ENCODE data around the gene DSTYK.

The DSTYK gene

GRCh38 chr1:205192287-205192686 is 19.2 kb downstream of the DSTYK start:
- in situ Hi-C loops (cut with HindIII; ENCODE audit: low pct_ligation_motif_present, low sequenced_read_pairs): no loop called here
- Histone ChIP-seq H3K27ac (no peak overlapping the region), H3K4me3 (ENCODE audit: low read depth, low read length) (no peak overlapping the region), H3K36me3 (replicated peaks) (no peaks in the 10 kb centered on the region), H3K27me3 (replicated peaks) (no peaks in the 10 kb centered on the region)
- DNase-seq: no peak
- no peak for TF ChIP-seq CTCF (IDR thresholded peaks at IDR 0.05; ENCODE audit: low read depth, low read length, missing control alignments)

DNA sequence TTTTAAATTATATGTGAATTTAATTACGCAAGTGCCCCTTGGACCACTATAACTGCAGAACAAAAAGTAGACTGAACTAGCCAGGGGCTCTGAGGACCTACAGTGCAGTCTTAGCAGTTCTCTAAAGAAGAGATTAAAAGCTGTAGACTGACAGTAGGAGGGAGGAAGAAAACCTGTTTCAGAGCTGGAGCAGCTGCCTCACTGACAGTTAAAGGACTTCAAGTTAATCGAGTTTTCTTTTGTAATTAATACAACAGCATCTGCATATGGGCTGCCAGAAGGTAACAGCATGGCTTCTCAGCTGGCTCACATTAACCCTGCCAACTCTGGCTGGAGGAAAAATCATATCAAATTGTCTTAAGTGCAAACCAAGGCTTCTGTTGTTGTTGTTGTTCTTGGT is 19.9 kb downstream of the DSTYK start:
- H3K27ac ChIP-seq: no peak overlapping the region
- in situ Hi-C loops (cut with HindIII; ENCODE audit: low pct_ligation_motif_present, low sequenced_read_pairs): no loop called here
- no peak for TF ChIP-seq CTCF (IDR thresholded peaks at IDR 0.05; ENCODE audit: low read depth, low read length, missing control alignments)
- DNase-seq: no peak
- H3K27me3 ChIP-seq (replicated peaks): no peaks in the 10 kb centered on the region
- H3K4me3 ChIP-seq (ENCODE audit: low read depth, low read length): no peak overlapping the region
- no peaks in the 10 kb centered on the region for H3K36me3 ChIP-seq (replicated peaks)

DNA sequence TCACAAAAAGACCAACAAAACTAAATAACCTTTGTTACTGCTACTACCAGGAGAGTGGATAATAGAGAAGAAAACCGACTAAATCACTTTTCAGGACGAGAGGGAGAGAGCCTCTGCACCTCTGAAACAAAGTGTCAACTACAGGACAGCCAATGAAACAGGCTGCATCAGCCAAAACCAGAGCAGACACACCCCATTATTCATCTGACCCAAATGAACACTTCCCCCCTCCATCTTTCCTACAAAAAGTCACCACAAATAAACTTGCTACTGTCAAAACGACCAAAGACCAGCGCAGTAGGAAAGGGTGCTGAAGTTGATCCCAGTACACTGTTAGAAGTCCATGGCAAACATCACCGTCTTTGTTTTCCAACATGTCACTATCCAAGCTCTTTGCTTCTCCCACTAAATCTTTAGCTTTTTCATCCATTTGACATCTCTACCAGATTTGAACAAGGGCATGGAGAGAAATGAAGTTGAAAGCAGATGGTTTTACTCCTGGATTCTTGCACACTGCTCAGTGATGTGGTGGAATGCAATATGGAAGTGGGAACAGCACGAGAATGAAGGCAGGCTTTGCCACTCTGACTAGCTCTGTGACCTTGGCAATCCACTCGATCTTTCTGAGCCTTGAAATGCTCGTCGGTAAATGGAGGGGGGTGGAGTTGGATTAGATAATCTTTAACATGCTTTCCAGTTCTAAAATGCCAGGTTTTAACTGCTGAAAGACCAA is 20.5 kb downstream of the DSTYK start:
- no peak for TF ChIP-seq CTCF (IDR thresholded peaks at IDR 0.05; ENCODE audit: low read depth, low read length, missing control alignments)

GRCh38 chr1:205189131-205189530 is 22.4 kb downstream of the DSTYK start:
- no peak for DNase-seq
- no peak overlapping the region for H3K4me3 ChIP-seq (ENCODE audit: low read depth, low read length)
- no peaks in the 10 kb centered on the region for H3K27me3 ChIP-seq (replicated peaks)
- no peaks in the 10 kb centered on the region for H3K36me3 ChIP-seq (replicated peaks)
- no peak overlapping the region for H3K27ac ChIP-seq
- TF ChIP-seq CTCF (IDR thresholded peaks at IDR 0.05; ENCODE audit: low read depth, low read length, missing control alignments): no peak
- in situ Hi-C loops (cut with HindIII; ENCODE audit: low pct_ligation_motif_present, low sequenced_read_pairs): no loop called here

More for the DNA sequence above, 20.5 kb downstream of the DSTYK start:
- Histone ChIP-seq H3K4me3 (ENCODE audit: low read depth, low read length) (no peak overlapping the region), H3K27ac (no peak overlapping the region), H3K27me3 (replicated peaks) (no peaks in the 10 kb centered on the region), H3K36me3 (replicated peaks) (no peaks in the 10 kb centered on the region)
- no peak for DNase-seq
- in situ Hi-C loops (cut with HindIII; ENCODE audit: low pct_ligation_motif_present, low sequenced_read_pairs): no loop called here

DNA sequence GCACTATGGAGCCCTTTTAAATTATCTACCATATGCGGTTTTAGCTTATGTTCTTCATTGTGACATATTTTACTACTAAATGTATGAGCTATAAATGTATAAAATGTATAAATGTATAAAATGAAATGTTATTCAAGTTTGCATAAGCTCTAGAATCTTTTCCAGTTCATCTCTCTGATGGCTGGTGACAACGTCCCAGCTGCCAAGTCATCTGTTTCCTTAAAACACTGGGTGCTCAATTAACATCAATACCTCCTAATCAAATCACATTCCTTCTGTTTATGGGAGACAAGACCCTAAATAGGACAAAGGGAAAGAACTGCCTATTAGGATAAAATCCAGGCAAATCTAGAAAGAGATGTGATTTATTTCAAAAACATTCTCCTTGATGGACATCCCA is 22.9 kb downstream of the DSTYK start:
- Histone ChIP-seq H3K36me3 (replicated peaks) (no peaks in the 10 kb centered on the region), H3K27me3 (replicated peaks) (no peaks in the 10 kb centered on the region), H3K4me3 (ENCODE audit: low read depth, low read length) (no peak overlapping the region), H3K27ac (no peak overlapping the region)
- no peak for TF ChIP-seq CTCF (IDR thresholded peaks at IDR 0.05; ENCODE audit: low read depth, low read length, missing control alignments)
- in situ Hi-C loops (cut with HindIII; ENCODE audit: low pct_ligation_motif_present, low sequenced_read_pairs): no loop called here
- DNase-seq: no peak

- no peak for TF ChIP-seq CTCF (IDR thresholded peaks at IDR 0.05; ENCODE audit: low read depth, low read length, missing control alignments)
- no peaks in the 10 kb centered on the region for H3K36me3 ChIP-seq (replicated peaks)
- no peak for DNase-seq
- H3K4me3 ChIP-seq (ENCODE audit: low read depth, low read length): no peak overlapping the region
- in situ Hi-C loops (cut with HindIII; ENCODE audit: low pct_ligation_motif_present, low sequenced_read_pairs): no loop called here
- no peaks in the 10 kb centered on the region for H3K27me3 ChIP-seq (replicated peaks)
- H3K27ac ChIP-seq: no peak overlapping the region
Measured at GRCh38 chr1:205188098-205188497, 23.4 kb downstream of the DSTYK start.
